ENCODE measurements around the gene PPP2R3B. TPM values are rescaled to one million over a fixed set of nuclear protein-coding genes. Genes with fewer than 3 reads are reported as not detected.
A peak's percentile ranks its signal among the peaks of the same experiment; 100 is the strongest.
"Not testable (repeated sequence)": the region's sequence is repeated elsewhere in the genome, so short reads cannot be mapped to it uniquely, and the experiment has no call there.

The PPP2R3B gene
- 9.1 and 15.1 TPM in 2 replicates for total RNA-seq

- DNase-seq (ENCODE audit: low read depth) = peak; percentile 98
- TF ChIP-seq CTCF (IDR thresholded peaks at IDR 0.05; ENCODE audit: insufficient read depth, low read depth, low read length) = no peak
- H3K4me3 ChIP-seq (ENCODE audit: low read depth, low read length) = peak within 1 kb of the TSS; percentile 91
Measured at GRCh38 chrX:386768-387575, at the start of gene PPP2R3B. TSS of gene PPP2R3B (minus strand) at chrX:386907. CDS start at chrX:386691, 216 bp downstream.

- no peak for TF ChIP-seq CTCF (IDR thresholded peaks at IDR 0.05; ENCODE audit: insufficient read depth, low read depth, low read length)
- no peak for DNase-seq (ENCODE audit: low read depth)
Measured at GRCh38 chrX:435536-436122, 48.9 kb upstream of the PPP2R3B start.

GRCh38 chrX:434946-435345, 48.2 kb upstream of the PPP2R3B start:
- TF ChIP-seq CTCF (IDR thresholded peaks at IDR 0.05; ENCODE audit: insufficient read depth, low read depth, low read length) = no peak
- DNase-seq (ENCODE audit: low read depth) = no peak
- H3K4me3 ChIP-seq (ENCODE audit: low read depth, low read length) = no peak overlapping the region

More at GRCh38 chrX:435536-436122, 48.9 kb upstream of the PPP2R3B start:
- H3K4me3 ChIP-seq (ENCODE audit: low read depth, low read length) = no peak overlapping the region

- TF ChIP-seq CTCF (IDR thresholded peaks at IDR 0.05; ENCODE audit: insufficient read depth, low read depth, low read length) = no peak
Measured at GRCh38 chrX:433771-434170, 47.1 kb upstream of the PPP2R3B start.

GRCh38 chrX:432666-433065, 46.0 kb upstream of the PPP2R3B start:
- not testable (repeated sequence) for H3K4me3 ChIP-seq (ENCODE audit: low read depth, low read length); DNase-seq (ENCODE audit: low read depth)

More at GRCh38 chrX:433771-434170, 47.1 kb upstream of the PPP2R3B start:
- no peak for DNase-seq (ENCODE audit: low read depth)
- no peak overlapping the region for H3K4me3 ChIP-seq (ENCODE audit: low read depth, low read length)

GRCh38 chrX:431492-432111, 44.9 kb upstream of the PPP2R3B start:
- no peak for TF ChIP-seq CTCF (IDR thresholded peaks at IDR 0.05; ENCODE audit: insufficient read depth, low read depth, low read length)
- H3K4me3 ChIP-seq (ENCODE audit: low read depth, low read length) = no peak overlapping the region
- DNase-seq (ENCODE audit: low read depth) = no peak

- H3K4me3 ChIP-seq (ENCODE audit: low read depth, low read length) = no peak overlapping the region
- TF ChIP-seq CTCF (IDR thresholded peaks at IDR 0.05; ENCODE audit: insufficient read depth, low read depth, low read length) = no peak
- DNase-seq (ENCODE audit: low read depth) = no peak
Measured at GRCh38 chrX:431056-431455, 44.3 kb upstream of the PPP2R3B start.

Measured in fibroblast of villous mesenchyme (primary cell).